Fibroblast of upper back skin (primary cell): ENCODE data around the gene KRTAP11-1.

Source experiments
- DNase-seq: peaks from one replicate; pipeline ENCODE4 v3.0.0-alpha.2; 2013

Gene KRTAP11-1

GRCh38 chr21:30881480-30881879 lies at the start of gene KRTAP11-1:
Gene KRTAP11-1 (minus strand): TSS chr21:30881580. CDS start chr21:30881524, 56 bp downstream.
- DNase-seq, result no peak

DNA sequence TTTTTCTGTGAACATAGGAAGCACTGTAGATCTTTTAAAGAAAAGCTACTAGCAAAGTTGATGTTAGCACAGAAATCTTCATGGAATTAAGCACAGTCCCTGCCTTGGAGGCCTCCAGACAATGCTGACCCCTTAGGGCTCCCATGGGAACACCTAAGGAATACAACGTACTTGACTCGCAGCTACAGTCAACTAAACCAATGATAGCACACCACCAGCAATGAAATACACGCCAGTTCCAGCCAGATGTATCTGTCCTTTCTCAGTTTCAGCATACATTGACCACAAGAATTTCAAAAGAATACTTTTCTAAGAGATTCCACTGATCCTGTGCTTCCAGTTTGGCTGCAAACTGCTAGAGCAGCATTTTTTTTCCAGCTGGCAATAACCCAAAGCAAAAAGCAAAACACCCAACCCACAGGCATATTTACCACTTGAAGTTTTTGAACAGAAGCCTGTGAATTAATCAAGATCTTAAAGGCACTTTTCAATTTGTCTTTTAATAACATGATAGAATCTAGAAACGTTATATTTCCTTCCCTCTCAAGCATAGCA lies 42.8 kb upstream of the KRTAP11-1 start:
- peak; percentile 0 for DNase-seq

- DNase-seq, result no peak
Measured at GRCh38 chr21:30921129-30921528, 39.7 kb upstream of the KRTAP11-1 start.

GRCh38 chr21:30917557-30917956 lies 36.2 kb upstream of the KRTAP11-1 start:
- no peak for DNase-seq

DNA sequence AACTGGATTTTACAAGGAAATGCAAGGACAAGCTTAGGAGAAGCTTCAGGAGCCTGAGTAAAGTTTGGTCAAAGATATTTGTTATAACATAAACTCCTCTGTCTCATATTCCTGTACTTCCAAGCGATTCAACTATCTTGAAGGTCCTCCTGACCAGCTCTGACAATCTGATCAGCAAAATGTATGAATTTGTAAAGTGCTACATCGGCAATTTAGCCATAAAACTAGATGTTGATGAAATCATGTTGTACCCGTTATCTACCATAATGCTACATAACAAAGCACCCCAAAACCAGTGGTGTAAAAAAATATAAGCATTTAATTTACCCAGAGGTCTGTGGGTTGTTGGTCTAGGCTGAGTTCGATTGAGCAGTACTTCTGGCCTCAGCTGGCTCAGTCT lies 19.5 kb upstream of the KRTAP11-1 start:
- DNase-seq, result no peak

DNA sequence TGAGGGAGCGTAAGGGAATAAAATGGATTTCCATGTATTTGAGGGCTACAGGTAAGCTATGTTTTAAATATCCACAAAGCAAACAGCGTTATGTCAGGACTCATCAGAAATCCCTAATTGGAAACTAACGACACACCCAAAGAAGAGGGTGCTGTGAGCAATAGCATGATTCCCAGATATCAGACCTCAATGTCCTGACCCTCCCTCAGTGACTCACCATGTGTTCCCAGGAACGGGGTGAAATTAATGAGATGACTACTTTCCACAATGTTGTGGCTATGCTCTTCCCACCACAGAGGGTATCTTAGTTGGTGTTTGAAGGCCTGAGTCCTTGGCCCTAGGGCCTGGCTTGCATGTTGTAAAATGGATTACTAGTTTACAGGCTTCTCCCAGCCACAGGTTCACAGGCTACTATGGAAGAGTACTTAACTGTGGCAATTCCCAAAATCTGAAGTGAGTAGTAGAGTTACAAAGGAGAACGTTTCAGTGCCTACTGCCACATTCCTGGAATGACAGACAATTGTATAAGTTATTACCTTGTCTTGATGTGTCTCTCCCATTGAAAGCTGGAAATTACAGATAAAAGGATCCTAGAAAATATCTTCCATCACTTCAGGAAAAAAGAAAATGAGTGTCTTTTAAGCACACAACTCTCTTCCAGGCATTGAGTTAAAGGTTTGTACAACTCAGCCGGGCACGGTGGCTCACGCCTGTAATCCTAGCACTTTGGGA lies 1.7 kb upstream of the KRTAP11-1 start:
- DNase-seq, result no peak

DNA sequence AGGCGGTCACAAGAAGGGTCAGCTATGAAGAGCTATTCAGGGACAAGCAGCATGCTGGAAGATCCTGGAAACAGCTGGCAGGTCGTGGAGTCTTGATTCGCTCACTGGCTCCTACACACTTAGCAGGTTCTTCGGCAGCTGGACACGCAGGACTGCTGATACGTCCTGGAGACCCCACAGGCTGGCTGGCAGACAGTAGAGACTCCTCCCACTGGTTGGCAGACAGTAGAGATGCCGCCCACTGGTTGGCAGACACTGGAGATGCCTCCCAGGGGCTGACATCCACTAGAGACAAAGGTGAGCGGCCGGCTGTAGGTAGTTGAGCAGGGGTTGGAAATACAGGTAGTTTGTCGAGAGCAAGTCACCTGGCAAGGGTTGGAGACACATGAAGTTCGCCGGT lies 466 bp downstream of the KRTAP11-1 start:
- DNase-seq, result no peak

GRCh38 chr21:30874526-30874925 lies 6.9 kb downstream of the KRTAP11-1 start:
- DNase-seq, result no peak

DNA sequence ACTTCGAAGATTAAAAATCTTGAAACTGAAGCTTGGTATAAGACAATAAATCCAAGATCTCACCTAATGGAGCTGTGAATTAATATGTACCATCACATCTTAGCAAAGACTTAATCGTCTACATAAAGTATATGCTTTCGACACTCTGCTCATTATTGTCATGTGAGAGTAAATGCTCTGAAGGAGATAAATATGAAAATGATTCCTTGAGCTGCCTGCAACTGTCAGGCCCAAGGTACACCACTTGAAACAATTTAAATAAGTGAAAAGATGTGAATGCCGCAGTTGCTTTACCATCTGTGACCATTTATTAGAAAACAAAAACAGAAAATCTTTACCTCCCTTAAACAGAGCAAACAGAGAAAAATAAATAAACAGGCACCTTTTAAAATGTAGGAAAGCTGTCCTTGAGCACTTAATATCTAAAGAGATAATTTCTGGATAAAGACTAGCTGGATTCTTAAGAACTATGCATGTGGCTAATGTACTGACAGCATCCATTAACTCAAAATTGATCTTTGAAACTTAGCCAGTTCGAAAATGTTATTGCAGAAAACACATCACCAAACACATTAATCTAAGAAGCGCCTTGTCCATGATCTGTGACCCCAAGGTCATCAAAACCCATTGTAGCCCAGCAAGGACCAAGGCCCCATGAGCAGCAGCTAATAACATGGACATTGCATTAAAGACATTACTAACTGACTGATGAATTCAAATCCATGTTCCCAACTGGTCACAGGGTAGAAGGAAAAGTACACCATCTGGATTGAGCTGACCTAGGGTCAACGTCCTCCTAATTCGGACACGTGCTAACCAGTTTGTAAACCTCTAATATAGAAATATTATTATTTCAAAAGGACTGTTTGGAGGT lies 33.5 kb downstream of the KRTAP11-1 start:
- DNase-seq, result no peak

DNA sequence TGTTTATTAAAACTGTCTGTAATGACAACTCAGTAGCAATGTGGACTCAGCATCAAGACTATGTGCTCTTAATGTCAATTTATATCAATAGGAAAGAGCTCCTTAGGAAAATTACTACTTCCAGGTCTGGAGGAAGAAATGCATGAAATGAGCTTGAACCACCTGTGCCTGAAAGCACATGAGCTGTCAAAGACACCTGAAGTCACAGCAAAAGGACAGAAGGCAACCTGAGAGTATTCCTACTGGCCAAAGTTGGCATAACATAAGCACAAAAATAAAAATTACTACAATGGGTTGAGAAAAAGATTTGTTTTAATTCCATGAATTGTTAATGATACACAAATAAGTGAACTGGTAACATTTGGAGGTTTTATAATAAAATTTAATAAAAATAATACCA lies 38.4 kb downstream of the KRTAP11-1 start:
- no peak for DNase-seq

DNA sequence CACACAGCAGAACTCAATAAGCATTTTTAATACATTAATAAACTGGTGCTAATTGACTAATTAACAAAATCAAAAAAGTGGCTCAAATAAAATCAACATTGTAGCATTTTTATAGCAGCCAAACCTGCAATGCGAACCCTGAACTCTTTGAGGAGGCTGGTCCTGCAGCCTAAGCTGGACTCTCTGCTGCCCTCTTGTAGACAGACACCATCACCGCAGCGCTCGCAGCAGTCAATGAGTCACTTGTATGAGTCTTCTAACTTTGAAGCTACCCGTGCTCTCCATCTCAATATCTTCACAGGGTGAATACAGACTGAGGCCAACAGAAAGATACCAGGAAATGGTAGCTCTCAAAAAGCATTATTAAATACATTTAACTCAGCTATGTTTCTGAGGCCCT lies 42.1 kb downstream of the KRTAP11-1 start:
- peak; percentile 21 for DNase-seq

DNA sequence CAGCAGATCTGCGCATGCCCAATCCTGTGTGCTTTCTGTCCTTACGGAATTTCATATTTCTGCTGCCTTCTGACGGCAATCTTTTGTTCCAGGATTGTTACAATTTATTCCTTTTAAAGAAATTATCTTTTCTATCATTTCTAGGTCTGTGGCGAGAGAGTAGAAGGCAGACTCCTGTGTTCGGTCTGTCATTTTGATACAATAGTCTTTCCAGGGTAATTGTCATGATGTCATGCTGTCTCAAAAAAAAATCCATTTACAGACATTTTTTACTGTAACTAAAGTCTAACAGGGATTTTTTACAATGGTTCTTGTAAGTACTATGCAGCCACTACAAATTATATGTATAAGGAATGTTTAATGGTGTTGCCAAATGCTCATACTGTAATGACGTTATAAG lies 42.8 kb downstream of the KRTAP11-1 start:
- DNase-seq, result no peak

DNA sequence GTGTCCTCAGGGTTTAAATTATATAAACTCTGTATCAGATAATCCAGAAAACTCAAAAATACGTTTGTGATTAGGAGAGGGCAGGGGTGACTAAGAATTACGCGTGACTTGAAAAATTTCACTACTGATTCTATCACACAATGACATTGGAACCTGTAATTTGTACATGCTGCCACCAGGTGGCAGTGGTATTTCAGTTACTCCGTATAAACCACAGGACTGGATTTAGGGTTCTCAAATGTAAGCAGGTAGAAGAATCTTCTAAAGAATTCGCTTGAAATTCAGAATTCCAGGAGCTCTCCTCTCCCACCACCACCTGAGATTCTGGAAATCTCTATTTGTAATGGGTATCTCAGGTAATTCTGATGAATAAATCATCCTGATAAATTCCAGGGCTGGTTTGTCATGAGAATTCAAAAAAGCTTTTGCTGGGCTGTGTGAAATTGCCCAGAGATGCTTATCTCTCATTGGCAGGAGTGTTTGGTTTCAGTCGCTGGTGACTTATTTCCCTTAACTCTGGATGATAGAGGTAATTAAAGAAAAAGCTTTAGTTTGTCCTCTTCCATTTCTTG lies 50.1 kb downstream of the KRTAP11-1 start:
- no peak for DNase-seq
